Uterus (tissue), 2 donors: Measurements from ENCODE around the gene LRRC3.

Experiments
- POLR2A ChIP-seq, 2 donors: fragments of 450-650 bp; IDR thresholded peaks; one replicate each; pipeline ENCODE4 v1.6.1; 2016; ENCODE audit warnings: antibody characterized with exemption in 2 of 2, mild to moderate bottlenecking in 1 of 2, moderate library complexity in 1 of 2
- TF ChIP-seq, protein P1 (sequence below), 4 experiments: fragments of 200-600 bp in 2 of 4; fragments of 450-650 bp in 2 of 4; sonication (generic) in 2 of 4; IDR thresholded peaks; one replicate each; pipeline ENCODE4 v1.5.1; 2016 to 2019; ENCODE audit warnings: antibody characterized with exemption in 4 of 4, mild to moderate bottlenecking in 2 of 4, moderate library complexity in 1 of 4

DNA sequence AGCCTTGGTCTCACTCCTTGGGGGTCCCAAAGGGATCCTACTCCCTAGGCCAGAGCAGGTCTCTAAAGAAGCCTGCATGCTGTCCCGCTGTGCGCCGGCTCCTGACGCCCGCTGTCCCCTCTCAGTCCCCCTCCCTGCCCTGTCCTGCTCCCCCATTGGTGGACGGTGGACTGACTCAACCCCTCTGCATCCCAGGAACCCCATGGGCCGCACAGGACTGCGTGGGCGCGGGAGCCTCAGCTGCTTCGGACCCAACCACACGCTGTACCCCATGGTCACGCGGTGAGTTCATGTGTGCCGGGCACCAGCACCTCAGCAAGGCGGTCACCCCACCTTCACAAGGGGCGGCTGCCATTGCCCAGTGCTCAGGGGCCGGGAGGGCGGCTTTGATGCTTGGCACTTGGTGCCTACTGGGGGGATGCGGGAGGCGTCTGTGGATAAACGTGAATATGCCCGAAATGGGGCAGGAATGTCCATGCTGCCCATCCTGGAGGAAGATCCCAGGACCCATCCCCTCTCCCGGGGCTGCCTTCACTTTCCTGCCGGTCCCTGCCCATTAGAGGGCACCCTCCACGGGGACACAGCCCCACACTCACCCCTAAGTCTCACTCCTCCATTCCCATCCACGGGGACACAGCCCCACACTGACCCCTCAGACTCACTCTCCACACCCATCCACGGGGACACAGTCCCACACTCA lies 20.2 kb upstream of the LRRC3 start:
- TF ChIP-seq POLR2A (IDR thresholded peaks at IDR 0.05): no peak
- TF ChIP-seq, protein P1, sequence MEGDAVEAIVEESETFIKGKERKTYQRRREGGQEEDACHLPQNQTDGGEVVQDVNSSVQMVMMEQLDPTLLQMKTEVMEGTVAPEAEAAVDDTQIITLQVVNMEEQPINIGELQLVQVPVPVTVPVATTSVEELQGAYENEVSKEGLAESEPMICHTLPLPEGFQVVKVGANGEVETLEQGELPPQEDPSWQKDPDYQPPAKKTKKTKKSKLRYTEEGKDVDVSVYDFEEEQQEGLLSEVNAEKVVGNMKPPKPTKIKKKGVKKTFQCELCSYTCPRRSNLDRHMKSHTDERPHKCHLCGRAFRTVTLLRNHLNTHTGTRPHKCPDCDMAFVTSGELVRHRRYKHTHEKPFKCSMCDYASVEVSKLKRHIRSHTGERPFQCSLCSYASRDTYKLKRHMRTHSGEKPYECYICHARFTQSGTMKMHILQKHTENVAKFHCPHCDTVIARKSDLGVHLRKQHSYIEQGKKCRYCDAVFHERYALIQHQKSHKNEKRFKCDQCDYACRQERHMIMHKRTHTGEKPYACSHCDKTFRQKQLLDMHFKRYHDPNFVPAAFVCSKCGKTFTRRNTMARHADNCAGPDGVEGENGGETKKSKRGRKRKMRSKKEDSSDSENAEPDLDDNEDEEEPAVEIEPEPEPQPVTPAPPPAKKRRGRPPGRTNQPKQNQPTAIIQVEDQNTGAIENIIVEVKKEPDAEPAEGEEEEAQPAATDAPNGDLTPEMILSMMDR (IDR thresholded peaks at IDR 0.05): no peak
